Lung (tissue), 12 donors: ENCODE measurements around the gene NME3. TPM values are rescaled to one million over a fixed set of nuclear protein-coding genes. Genes with fewer than 3 reads are reported as not detected.

Experiments
- ATAC-seq: fragments of 200-7000 bp; cut with Tn5 transposase; one replicate; pipeline ENCODE4 v1.9.1; 2020; ENCODE audit warnings: moderate number of reproducible peaks; ENCODE audit not compliant: insufficient read depth, low FRiP score
- DNase-seq, 3 donors: peaks; one replicate each; pipeline ENCODE4 v3.0.0-alpha.2; 2013 to 2017
- H3K27ac ChIP-seq, 2 donors: one replicate each; pipeline ENCODE4 v1.5.1; 2013; ENCODE audit warnings: mild to moderate bottlenecking in 2 of 2, moderate library complexity in 2 of 2, control low read depth in 1 of 2, inconsistent platforms in 1 of 2, low read depth in 1 of 2, low read length in 1 of 2
- H3K27me3 ChIP-seq, 3 donors: one replicate each; pipeline ENCODE4 v1.5.1; 2013; ENCODE audit warnings: low read length in 2 of 3; ENCODE audit not compliant: control insufficient read depth in 3 of 3, insufficient read depth in 3 of 3
- H3K36me3 ChIP-seq, 4 donors: one replicate each; pipeline ENCODE4 v1.5.1; 2013; ENCODE audit warnings: low read length in 4 of 4, mild to moderate bottlenecking in 1 of 4, moderate library complexity in 1 of 4; ENCODE audit not compliant: control insufficient read depth in 4 of 4, insufficient read depth in 4 of 4
- H3K4me1 ChIP-seq, 5 donors: one replicate each; pipeline ENCODE4 v1.5.1; 2013; ENCODE audit warnings: low read length in 5 of 5, mild to moderate bottlenecking in 2 of 5, moderate library complexity in 1 of 5; ENCODE audit not compliant: control insufficient read depth in 5 of 5, insufficient read depth in 5 of 5
- H3K4me3 ChIP-seq: one replicate; pipeline ENCODE4 v1.5.1; 2013; ENCODE audit warnings: mild to moderate bottlenecking, control low read depth, moderate library complexity
- H3K9ac ChIP-seq, 2 donors: one replicate each; pipeline ENCODE4 v1.5.1; 2013; ENCODE audit warnings: low read length in 2 of 2, control low read depth in 1 of 2; ENCODE audit not compliant: insufficient read depth in 1 of 2
- H3K9me3 ChIP-seq, 4 donors: one replicate each; pipeline ENCODE4 v1.5.1; 2013; ENCODE audit warnings: low read length in 3 of 4, mild to moderate bottlenecking in 1 of 4, moderate library complexity in 1 of 4; ENCODE audit not compliant: control insufficient read depth in 4 of 4, insufficient read depth in 3 of 4
- WGBS, 2 donors: extraction: QIAGEN DNeasy Blood & Tissue Kit; methylation state at CpG; one replicate each; pipeline ENCODE4 v1.1.7; 2013; 5-methylcytosine and 5-hydroxymethylcytosine counted together
- polyA plus RNA-seq, 2 donors: library from polyadenylated mRNA; stranded (reverse); fragments of 200-250 nt; gene quantifications; one replicate each; pipeline ENCODE4 v1.2.1, GENCODE V29; 2013
- total RNA-seq, 2 donors: library from RNA; depleted of rRNA in 1 of 2; stranded (reverse); fragments of >200 nt in 1 of 2; gene quantifications; one replicate each; pipeline ENCODE4 v1.2.1, GENCODE V29; 2014 to 2021
- TF ChIP-seq, protein P1 (sequence below): IDR thresholded peaks from 2 replicates; pipeline ENCODE4 v1.5.1; 2012; ENCODE audit warnings: mild to moderate bottlenecking; ENCODE audit errors: control extremely low read depth, extremely low read depth
- donor health status: control.
- donor health status: control.
- donor health status: Bipolar disorder and iron deficiency.
- donor health status: healthy.
- donor health status: DM: yes; HTN: yes; CAD: no.

The NME3 gene
- total and polyA plus RNA-seq, 4 donors = 25.1 to 197 (median 66.9) TPM

DNA sequence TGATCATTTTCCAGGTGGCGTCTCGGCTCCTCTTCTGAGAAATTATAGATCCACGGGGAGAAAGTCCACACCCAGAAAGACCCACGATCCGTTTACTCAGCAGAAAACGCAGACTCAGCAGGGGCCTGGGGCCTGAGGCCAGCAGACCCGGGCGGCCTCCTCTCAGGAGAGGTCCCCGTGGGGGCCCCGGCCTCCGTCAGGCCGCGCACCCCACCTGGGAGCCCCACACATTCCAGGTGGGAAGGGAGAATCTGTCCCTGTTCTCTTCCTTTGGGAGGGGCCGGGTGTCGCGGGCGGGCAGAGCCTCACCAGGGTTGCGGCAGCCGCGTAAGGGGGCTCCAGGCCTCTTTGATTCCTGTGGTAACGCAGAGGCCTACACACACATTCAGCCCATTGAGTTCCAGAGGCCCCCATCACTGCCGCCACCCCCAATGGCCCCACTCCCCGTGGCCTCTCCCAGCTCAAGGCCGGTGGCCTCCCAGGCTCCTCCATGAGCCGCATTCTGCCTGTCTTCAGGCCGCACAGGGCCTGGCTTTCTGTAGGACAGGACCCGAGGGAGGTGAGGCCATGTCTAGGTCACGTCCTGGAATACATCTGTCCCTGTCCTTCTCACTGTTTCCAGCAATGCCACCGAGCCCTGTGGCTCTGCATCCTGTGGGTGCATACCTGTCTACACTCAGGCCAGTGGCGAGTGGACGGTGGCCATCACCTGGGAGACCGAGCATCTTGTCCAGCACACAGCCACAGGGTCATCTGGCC, 23.7 kb upstream of the NME3 start:
- H3K27me3 ChIP-seq = no peaks in the 10 kb centered on the region
- TF ChIP-seq, protein P1, sequence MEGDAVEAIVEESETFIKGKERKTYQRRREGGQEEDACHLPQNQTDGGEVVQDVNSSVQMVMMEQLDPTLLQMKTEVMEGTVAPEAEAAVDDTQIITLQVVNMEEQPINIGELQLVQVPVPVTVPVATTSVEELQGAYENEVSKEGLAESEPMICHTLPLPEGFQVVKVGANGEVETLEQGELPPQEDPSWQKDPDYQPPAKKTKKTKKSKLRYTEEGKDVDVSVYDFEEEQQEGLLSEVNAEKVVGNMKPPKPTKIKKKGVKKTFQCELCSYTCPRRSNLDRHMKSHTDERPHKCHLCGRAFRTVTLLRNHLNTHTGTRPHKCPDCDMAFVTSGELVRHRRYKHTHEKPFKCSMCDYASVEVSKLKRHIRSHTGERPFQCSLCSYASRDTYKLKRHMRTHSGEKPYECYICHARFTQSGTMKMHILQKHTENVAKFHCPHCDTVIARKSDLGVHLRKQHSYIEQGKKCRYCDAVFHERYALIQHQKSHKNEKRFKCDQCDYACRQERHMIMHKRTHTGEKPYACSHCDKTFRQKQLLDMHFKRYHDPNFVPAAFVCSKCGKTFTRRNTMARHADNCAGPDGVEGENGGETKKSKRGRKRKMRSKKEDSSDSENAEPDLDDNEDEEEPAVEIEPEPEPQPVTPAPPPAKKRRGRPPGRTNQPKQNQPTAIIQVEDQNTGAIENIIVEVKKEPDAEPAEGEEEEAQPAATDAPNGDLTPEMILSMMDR = no peak
- no peak for ATAC-seq
- H3K9me3 ChIP-seq = peaks cover 0 to 9% (median 1%) of the 10 kb centered on the region in 4 donors
- H3K9ac ChIP-seq = no peak overlapping the region
- no peak overlapping the region for H3K4me3 ChIP-seq
- H3K4me1 ChIP-seq = peaks cover 0 to 12% (median 0%) of the 10 kb centered on the region in 5 donors
- H3K36me3 ChIP-seq = peaks cover 0 to 21% (median 0%) of the 10 kb centered on the region in 4 donors
- 75 to 88% methylated on average over 32 of the region's 32 CpGs for WGBS, 2 donors
- DNase-seq = no peak
- no peak overlapping the region for H3K27ac ChIP-seq

DNA sequence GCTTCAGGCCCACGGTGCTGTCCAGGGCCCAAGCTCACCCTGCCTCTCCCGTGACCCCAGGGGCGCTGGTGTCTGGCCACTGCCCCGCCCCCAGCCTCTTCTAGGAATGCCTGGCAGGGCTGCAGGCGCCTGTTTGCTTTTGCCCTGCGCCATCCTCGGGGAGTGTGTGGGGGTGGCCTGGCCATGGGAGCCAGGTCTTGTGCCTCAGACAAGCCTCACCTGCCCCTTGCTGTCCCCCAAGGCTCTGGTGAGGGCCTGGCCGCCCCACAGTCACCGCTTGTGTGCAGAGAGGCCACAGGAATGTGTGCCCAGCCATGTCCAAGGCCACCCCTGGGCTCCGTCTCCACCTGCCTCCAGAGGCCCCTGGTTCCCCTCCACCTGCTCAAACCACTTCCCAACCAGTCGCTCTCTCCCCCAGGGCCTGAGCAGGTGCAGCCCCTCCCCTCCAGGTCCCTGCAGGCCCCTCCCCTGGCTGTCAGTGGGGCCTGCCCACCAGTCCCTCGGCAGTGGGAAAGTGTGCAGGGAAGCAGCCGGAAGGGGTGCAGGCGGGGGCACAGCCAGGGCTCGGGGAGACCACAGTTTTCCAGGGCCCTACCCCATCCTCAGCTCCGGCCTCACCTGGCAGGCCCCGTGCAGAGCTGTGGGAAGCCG, 23.0 kb upstream of the NME3 start:
- peak; percentile 21 for ATAC-seq
- Histone ChIP-seq H3K27me3 (no peaks in the 10 kb centered on the region), H3K4me1 (peaks cover 0 to 12% (median 0%) of the 10 kb centered on the region in 5 donors), H3K9me3 (peaks cover 0 to 9% (median 1%) of the 10 kb centered on the region in 4 donors), H3K27ac (peak overlapping the region in 1 of 2 donors; percentile 17), H3K36me3 (peaks cover 0 to 27% (median 0%) of the 10 kb centered on the region in 4 donors), H3K9ac (no peak overlapping the region), H3K4me3 (no peak overlapping the region)
- TF ChIP-seq, protein P1 = no peak
- DNase-seq = peak in 2 of 3 donors; percentile 51 to 63
- 57 to 72% methylated on average over 15 to 18 of the region's 18 CpGs for WGBS, 2 donors

DNA sequence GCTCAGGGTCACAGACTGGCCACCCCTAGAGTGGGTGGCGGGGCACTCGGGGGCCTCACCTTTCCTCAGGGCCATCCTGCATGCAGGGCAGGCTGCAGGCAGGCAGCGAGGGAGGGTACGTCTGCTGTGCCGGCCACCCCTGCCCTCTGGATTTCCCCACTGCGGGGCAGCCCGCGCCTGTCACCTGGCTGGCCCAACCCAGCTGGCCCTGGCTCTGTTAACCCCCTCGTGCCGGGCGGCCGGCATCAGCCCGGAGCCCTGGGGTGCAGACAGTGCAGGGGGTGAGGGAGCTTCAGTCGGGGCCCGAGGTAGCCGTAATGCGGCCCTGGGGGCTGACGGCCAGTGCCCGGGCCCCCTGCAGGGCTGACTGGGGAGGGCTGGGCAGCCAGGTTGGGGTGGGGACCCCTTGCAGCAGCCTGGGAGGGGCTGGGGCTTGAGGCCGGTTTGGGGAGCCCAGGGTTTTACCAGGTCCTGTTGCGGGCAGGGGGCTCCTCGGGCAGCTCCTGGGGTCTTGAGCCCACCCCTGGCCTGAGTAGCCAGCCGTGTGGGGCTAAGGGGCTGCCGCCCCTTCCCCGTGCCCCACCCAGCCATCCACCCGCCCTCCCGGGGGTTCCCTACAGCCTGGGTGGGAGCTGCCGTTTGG, 22.4 kb upstream of the NME3 start, which contains the start of gene IGFALS:
TSS of gene IGFALS (minus strand) at position 128 of the 643 bp plus-strand sequence. CDS start at position 75, 53 bp downstream.
- TF ChIP-seq, protein P1 = no peak
- H3K27me3 ChIP-seq = no peaks in the 10 kb centered on the region
- peaks cover 0 to 12% (median 0%) of the 10 kb centered on the region in 5 donors for H3K4me1 ChIP-seq
- DNase-seq (no peak), ATAC-seq (no peak)
- peaks cover 0 to 8% (median 1%) of the 10 kb centered on the region in 4 donors for H3K9me3 ChIP-seq
- WGBS, 2 donors = 50 to 76% methylated on average over 25 to 28 of the region's 28 CpGs
- H3K9ac ChIP-seq = no peak within 1 kb of the TSS
- H3K27ac ChIP-seq = peak within 1 kb of the TSS in 1 of 2 donors; percentile 44
- no peak within 1 kb of the TSS for H3K4me3 ChIP-seq
- peaks cover 0 to 33% (median 0%) of the 10 kb centered on the region in 4 donors for H3K36me3 ChIP-seq
